Measurements from ENCODE around the gene PSMD14. TPM values are rescaled to one million over a fixed set of nuclear protein-coding genes. Genes with fewer than 3 reads are reported as not detected.

Gene PSMD14
- total RNA-seq, 1 experiment from 2014 or later, result 83.7 TPM

DNA sequence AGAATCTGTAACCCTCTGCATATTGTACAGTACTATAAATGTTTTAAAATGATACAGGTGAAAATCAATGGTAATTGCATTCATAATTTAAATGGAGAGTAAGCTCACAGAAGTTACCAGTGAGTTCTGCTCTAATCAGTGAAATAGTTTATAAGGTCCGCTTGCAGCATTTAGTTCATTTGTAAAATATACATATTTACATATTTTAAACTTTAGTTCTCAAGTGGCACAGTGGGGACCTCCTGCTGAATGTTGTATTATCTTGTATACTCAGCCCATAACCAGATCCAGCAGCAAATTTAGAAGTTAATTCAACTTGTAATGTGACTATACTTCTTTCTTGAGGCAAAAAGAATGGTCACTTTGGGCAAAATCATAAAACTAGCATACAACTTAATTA lies 66.2 kb downstream of the PSMD14 start:
- H2BK120ac ChIP-seq (ENCODE audit: low read depth, low read length, poor library complexity, severe bottlenecking), result no peak overlapping the region
- H2BK5ac ChIP-seq (ENCODE audit: insufficient read length, low read length), result no peak overlapping the region
- no peak overlapping the region for H3K4ac ChIP-seq (ENCODE audit: low read depth, low read length)
- H2BK15ac ChIP-seq (ENCODE audit: low read depth, low read length), result no peak overlapping the region
- no peak overlapping the region for H3K27ac ChIP-seq (ENCODE audit: insufficient read length, low read depth, low read length)
- H3K27ac Mint-ChIP-seq, result no peak overlapping the region
- no peak overlapping the region for H2AFZ ChIP-seq (ENCODE audit: low read length)
- no peak overlapping the region for H2BK12ac ChIP-seq (ENCODE audit: insufficient read length, low read depth, low read length)
- H3K9ac ChIP-seq (ENCODE audit: extremely low read depth, insufficient read length, low read length), result no peak overlapping the region
- H3K27me3 Mint-ChIP-seq (ENCODE audit: low read depth), result no peaks in the 10 kb centered on the region
- no peak overlapping the region for H3K56ac ChIP-seq (ENCODE audit: insufficient read length, low read depth, low read length)
- no peak overlapping the region for H2BK20ac ChIP-seq (ENCODE audit: low read depth, low read length, poor library complexity, severe bottlenecking)
- H4K20me1 ChIP-seq (ENCODE audit: control insufficient read depth, insufficient read depth, insufficient read length), result no peaks in the 10 kb centered on the region
- H3K9me3 Mint-ChIP-seq, result no peaks in the 10 kb centered on the region
- no peaks in the 10 kb centered on the region for H3K79me2 ChIP-seq (ENCODE audit: insufficient read depth, low read length)
- H4K5ac ChIP-seq (ENCODE audit: insufficient read length, low read depth, low read length), result no peak overlapping the region
- no peak overlapping the region for H3K4me3 Mint-ChIP-seq
- no peak overlapping the region for H3K4me2 ChIP-seq (ENCODE audit: insufficient read depth, insufficient read length, low read length)
- H4K91ac ChIP-seq (ENCODE audit: insufficient read length, low read depth, low read length), result no peak overlapping the region
- H3K4me1 Mint-ChIP-seq, result peaks cover 23 to 29% of the 10 kb centered on the region in 2 experiments
- H3K9me3 ChIP-seq (ENCODE audit: control insufficient read depth, low read depth, low read length), result no peaks in the 10 kb centered on the region
- no peak overlapping the region for H3T11ph ChIP-seq (ENCODE audit: low read length)
- no peak overlapping the region for H4K8ac ChIP-seq (replicated peaks; ENCODE audit: insufficient read length, low read depth, low read length)
- no peak overlapping the region for H3K14ac ChIP-seq (ENCODE audit: insufficient read depth, low read length)
- H3K23ac ChIP-seq (ENCODE audit: insufficient read length, low read depth, low read length), result no peak overlapping the region
- no peaks in the 10 kb centered on the region for H3K79me1 ChIP-seq (ENCODE audit: insufficient read depth, low read depth, low read length, poor library complexity, severe bottlenecking)
- WGBS (ENCODE audit: extremely low coverage, insufficient read length, low lambda C conversion rate), result no CpG with 5 or more reads among the region's 1 CpG
- TF ChIP-seq, protein P1, sequence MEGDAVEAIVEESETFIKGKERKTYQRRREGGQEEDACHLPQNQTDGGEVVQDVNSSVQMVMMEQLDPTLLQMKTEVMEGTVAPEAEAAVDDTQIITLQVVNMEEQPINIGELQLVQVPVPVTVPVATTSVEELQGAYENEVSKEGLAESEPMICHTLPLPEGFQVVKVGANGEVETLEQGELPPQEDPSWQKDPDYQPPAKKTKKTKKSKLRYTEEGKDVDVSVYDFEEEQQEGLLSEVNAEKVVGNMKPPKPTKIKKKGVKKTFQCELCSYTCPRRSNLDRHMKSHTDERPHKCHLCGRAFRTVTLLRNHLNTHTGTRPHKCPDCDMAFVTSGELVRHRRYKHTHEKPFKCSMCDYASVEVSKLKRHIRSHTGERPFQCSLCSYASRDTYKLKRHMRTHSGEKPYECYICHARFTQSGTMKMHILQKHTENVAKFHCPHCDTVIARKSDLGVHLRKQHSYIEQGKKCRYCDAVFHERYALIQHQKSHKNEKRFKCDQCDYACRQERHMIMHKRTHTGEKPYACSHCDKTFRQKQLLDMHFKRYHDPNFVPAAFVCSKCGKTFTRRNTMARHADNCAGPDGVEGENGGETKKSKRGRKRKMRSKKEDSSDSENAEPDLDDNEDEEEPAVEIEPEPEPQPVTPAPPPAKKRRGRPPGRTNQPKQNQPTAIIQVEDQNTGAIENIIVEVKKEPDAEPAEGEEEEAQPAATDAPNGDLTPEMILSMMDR (conservative IDR thresholded peaks at IDR 0.05), result no peak
- H3K27me3 ChIP-seq (ENCODE audit: insufficient read depth, low read length), result no peaks in the 10 kb centered on the region
- no peak overlapping the region for H2AK5ac ChIP-seq (ENCODE audit: insufficient read length, low read length)
- H3K36me3 Mint-ChIP-seq (ENCODE audit: insufficient read depth in 1 of 3, low read depth in 3 of 3), result peaks cover 0 to 14% (median 3%) of the 10 kb centered on the region in 3 experiments; a peak in 3 of 7 replicates
- no peak overlapping the region for H3K18ac ChIP-seq (ENCODE audit: insufficient read length, low read depth, low read length)
- H3K4me1 ChIP-seq (ENCODE audit: insufficient read depth, low read length), result peaks cover 5% of the 10 kb centered on the region; the same call in 1 of the 2 replicates
- no peaks in the 10 kb centered on the region for H3K23me2 ChIP-seq (ENCODE audit: insufficient read length, low read depth, low read length, poor library complexity, severe bottlenecking)
- no peak for DNase-seq
